ENCODE measurements around the gene CD9. TPM values are rescaled to one million over a fixed set of nuclear protein-coding genes. Genes with fewer than 3 reads are reported as not detected.

Gene CD9
- polyA plus RNA-seq, 1 donor (not counting 4 experiments of a cell fraction or from before 2014, with no cell fraction given), result 1,084 TPM

- peaks cover 3% of the 10 kb centered on the region for H3K9me1 ChIP-seq (ENCODE audit: control insufficient read depth, extremely low read depth, insufficient read depth, low read length)
- H3K79me2 ChIP-seq (ENCODE audit: control insufficient read depth, insufficient read depth, low read length), result peaks cover 38% of the 10 kb centered on the region
- H2AFZ ChIP-seq (ENCODE audit: control insufficient read depth, low read length), result no peak overlapping the region
- H3K4me2 ChIP-seq (ENCODE audit: control insufficient read depth, extremely low read depth, insufficient read depth, low read depth, low read length), result peak overlapping the region; percentile 42
- peak overlapping the region; percentile 74 for H3K27ac ChIP-seq (ENCODE audit: control insufficient read depth, insufficient read depth, low read length)
- dilution Hi-C loops (cut with MboI; ENCODE audit: extremely low pct_ligation_motif_present, low sequenced_read_pairs), result no loop called here
- DNase-seq (ENCODE audit: low read depth, low spot score) (no peak), FAIRE-seq (no peak)
- H3K4me1 ChIP-seq (ENCODE audit: control insufficient read depth, extremely low read depth, insufficient read depth, low read length), result peaks cover 47% of the 10 kb centered on the region
- H3K27me3 ChIP-seq (ENCODE audit: control insufficient read depth, extremely low read depth, insufficient read depth, low read length), result no peaks in the 10 kb centered on the region
- H4K20me1 ChIP-seq (ENCODE audit: control insufficient read depth, extremely low read depth, insufficient read depth, low read length), result peaks cover 19% of the 10 kb centered on the region
- peak overlapping the region; percentile 41 to 91 (median 49) for H3K4me3 ChIP-seq (ENCODE audit: control insufficient read depth in 2 of 3, extremely low read depth in 1 of 3, insufficient read depth in 2 of 3, low read depth in 1 of 3, low read length in 3 of 3)
- peaks cover 4 to 21% of the 10 kb centered on the region in 2 experiments for H3K36me3 ChIP-seq (ENCODE audit: control insufficient read depth in 2 of 2, extremely low read depth in 1 of 2, insufficient read depth in 2 of 2, low read length in 2 of 2)
- TF ChIP-seq, protein P1, sequence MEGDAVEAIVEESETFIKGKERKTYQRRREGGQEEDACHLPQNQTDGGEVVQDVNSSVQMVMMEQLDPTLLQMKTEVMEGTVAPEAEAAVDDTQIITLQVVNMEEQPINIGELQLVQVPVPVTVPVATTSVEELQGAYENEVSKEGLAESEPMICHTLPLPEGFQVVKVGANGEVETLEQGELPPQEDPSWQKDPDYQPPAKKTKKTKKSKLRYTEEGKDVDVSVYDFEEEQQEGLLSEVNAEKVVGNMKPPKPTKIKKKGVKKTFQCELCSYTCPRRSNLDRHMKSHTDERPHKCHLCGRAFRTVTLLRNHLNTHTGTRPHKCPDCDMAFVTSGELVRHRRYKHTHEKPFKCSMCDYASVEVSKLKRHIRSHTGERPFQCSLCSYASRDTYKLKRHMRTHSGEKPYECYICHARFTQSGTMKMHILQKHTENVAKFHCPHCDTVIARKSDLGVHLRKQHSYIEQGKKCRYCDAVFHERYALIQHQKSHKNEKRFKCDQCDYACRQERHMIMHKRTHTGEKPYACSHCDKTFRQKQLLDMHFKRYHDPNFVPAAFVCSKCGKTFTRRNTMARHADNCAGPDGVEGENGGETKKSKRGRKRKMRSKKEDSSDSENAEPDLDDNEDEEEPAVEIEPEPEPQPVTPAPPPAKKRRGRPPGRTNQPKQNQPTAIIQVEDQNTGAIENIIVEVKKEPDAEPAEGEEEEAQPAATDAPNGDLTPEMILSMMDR (optimal IDR thresholded peaks at IDR 0.05 in 1 of 3, IDR thresholded peaks at IDR 0.05 in 1 of 3, conservative IDR thresholded peaks at IDR 0.05 in 1 of 3; ENCODE audit: extremely low read depth in 1 of 3, insufficient read depth in 2 of 3, low read length in 3 of 3), result no peak
- no peak for TF ChIP-seq EZH2 (IDR thresholded peaks at IDR 0.05; ENCODE audit: low read length)
- no peaks in the 10 kb centered on the region for H3K9me3 ChIP-seq (ENCODE audit: control insufficient read depth, low read depth, low read length)
- H3K9ac ChIP-seq (ENCODE audit: control insufficient read depth, extremely low read depth, insufficient read depth, low read length), result peak overlapping the region; percentile 94
Observed at GRCh38 chr12:6198985-6199530, 1.1 kb upstream of the CD9 start.

DNA sequence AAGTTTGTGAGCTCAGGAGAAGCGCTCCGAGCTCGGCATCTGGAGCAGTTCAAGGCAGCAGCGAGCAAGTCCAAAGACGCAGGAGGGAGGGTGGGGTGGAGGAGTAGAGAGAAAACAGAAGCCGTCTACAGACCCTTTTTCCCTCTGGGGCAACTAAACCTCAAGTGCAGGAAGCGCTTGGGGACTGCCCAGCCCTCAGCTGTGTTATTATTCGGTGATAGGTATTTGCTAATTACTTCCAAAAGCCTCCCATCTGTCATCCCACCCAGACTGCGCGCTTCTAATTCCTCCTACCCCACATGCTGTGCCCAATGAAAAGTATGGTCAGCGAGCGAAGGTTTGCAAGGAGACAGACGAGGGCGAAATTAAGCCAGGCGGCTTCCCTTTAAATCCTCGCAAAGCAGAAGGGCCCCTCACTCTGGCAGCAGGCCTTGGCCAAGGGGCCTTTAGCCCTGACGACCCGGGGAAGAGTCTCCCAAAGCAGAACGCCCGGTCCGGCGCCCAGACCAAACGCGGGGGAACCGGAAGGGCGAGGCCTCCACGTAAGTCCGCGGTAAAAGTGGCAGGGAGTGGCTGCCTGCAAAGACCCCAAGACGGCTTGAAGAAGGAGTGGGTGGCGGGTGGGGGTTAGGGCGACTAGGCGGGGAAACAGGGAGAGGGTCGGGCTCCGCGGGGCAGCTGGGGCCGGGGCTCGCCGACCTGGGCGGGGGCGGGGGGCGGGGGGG, 507 bp upstream of the CD9 start:
- TF ChIP-seq, protein P1 (optimal IDR thresholded peaks at IDR 0.05 in 1 of 3, IDR thresholded peaks at IDR 0.05 in 1 of 3, conservative IDR thresholded peaks at IDR 0.05 in 1 of 3; ENCODE audit: extremely low read depth in 1 of 3, insufficient read depth in 2 of 3, low read length in 3 of 3), result no peak
- TF ChIP-seq EZH2 (IDR thresholded peaks at IDR 0.05; ENCODE audit: low read length), result no peak
- Histone ChIP-seq H4K20me1 (ENCODE audit: control insufficient read depth, extremely low read depth, insufficient read depth, low read length) (peaks cover 19% of the 10 kb centered on the region), H3K27ac (ENCODE audit: control insufficient read depth, insufficient read depth, low read length) (peak overlapping the region; percentile 74), H3K9ac (ENCODE audit: control insufficient read depth, extremely low read depth, insufficient read depth, low read length) (peak overlapping the region; percentile 94), H2AFZ (ENCODE audit: control insufficient read depth, low read length) (peak overlapping the region; percentile 73), H3K9me1 (ENCODE audit: control insufficient read depth, extremely low read depth, insufficient read depth, low read length) (peaks cover 6% of the 10 kb centered on the region), H3K79me2 (ENCODE audit: control insufficient read depth, insufficient read depth, low read length) (peaks cover 45% of the 10 kb centered on the region), H3K4me2 (ENCODE audit: control insufficient read depth, extremely low read depth, insufficient read depth, low read depth, low read length) (peak overlapping the region; percentile 42), H3K36me3 (ENCODE audit: control insufficient read depth in 2 of 2, extremely low read depth in 1 of 2, insufficient read depth in 2 of 2, low read length in 2 of 2) (peaks cover 4 to 27% of the 10 kb centered on the region in 2 experiments), H3K27me3 (ENCODE audit: control insufficient read depth, extremely low read depth, insufficient read depth, low read length) (no peaks in the 10 kb centered on the region), H3K4me3 (ENCODE audit: control insufficient read depth in 2 of 3, extremely low read depth in 1 of 3, insufficient read depth in 2 of 3, low read depth in 1 of 3, low read length in 3 of 3) (peak overlapping the region; percentile 41 to 91 (median 49)), H3K9me3 (ENCODE audit: control insufficient read depth, low read depth, low read length) (no peaks in the 10 kb centered on the region), H3K4me1 (ENCODE audit: control insufficient read depth, extremely low read depth, insufficient read depth, low read length) (peaks cover 51% of the 10 kb centered on the region)
- peak; percentile 36 for FAIRE-seq
- DNase-seq (ENCODE audit: low read depth, low spot score), result no peak
- dilution Hi-C loops (cut with MboI; ENCODE audit: extremely low pct_ligation_motif_present, low sequenced_read_pairs), result no loop called here
